SJCRH30 (cell line): Measurements from ENCODE around the gene BCAN. TPM values are rescaled to one million over a fixed set of nuclear protein-coding genes. Genes with fewer than 3 reads are reported as not detected.
A peak's percentile ranks its signal among the peaks of the same experiment; 100 is the strongest.
"Not testable (repeated sequence)": the region's sequence is repeated elsewhere in the genome, so short reads cannot be mapped to it uniquely, and the experiment has no call there.

Experiments used
- DNase-seq, 2 experiments: peaks; one replicate each; pipeline ENCODE4 v3.0.0-alpha.2; 2015 to 2020
- H3K27ac ChIP-seq: fragments of 250-450 bp; sonication (Bioruptor Pico); 2 replicates; pipeline ENCODE4 v1.5.1; 2020; ENCODE audit warnings: mild to moderate bottlenecking, moderate library complexity
- H3K27me3 ChIP-seq: fragments of 250-450 bp; sonication (Bioruptor Pico); 2 replicates; pipeline ENCODE4 v1.5.1; 2020; ENCODE audit warnings: mild to moderate bottlenecking, moderate library complexity
- H3K36me3 ChIP-seq: fragments of 250-450 bp; sonication (Bioruptor Pico); 2 replicates; pipeline ENCODE4 v1.5.1; 2020; ENCODE audit warnings: mild to moderate bottlenecking, moderate library complexity
- H3K4me1 ChIP-seq: fragments of 250-450 bp; sonication (Bioruptor Pico); 2 replicates; pipeline ENCODE4 v1.5.1; 2020; ENCODE audit warnings: mild to moderate bottlenecking, moderate library complexity
- H3K4me3 ChIP-seq: fragments of 250-450 bp; sonication (Bioruptor Pico); 2 replicates; pipeline ENCODE4 v1.5.1; 2020; ENCODE audit warnings: mild to moderate bottlenecking, moderate library complexity
- H3K9me3 ChIP-seq: fragments of 250-450 bp; sonication (Bioruptor Pico); replicated peaks from 2 replicates; pipeline ENCODE4 v1.5.1; 2020; ENCODE audit warnings: mild to moderate bottlenecking, moderate library complexity
- total RNA-seq: library from RNA; depleted of rRNA; stranded (reverse); fragments of >200 nt; shearing (Covaris generic); gene quantifications from 2 replicates; pipeline ENCODE4 v1.2.3, GENCODE V29; 2014

The BCAN gene
- total RNA-seq, 1 experiment from 2014 or later: not detected

GRCh38 chr1:156602557-156602993 lies 39.3 kb upstream of the BCAN start:
- Histone ChIP-seq H3K27ac (no peak overlapping the region), H3K27me3 (no peaks in the 10 kb centered on the region), H3K9me3 (no peaks in the 10 kb centered on the region), H3K36me3 (peaks cover 11% of the 10 kb centered on the region; the same call in 1 of the 2 replicates), H3K4me1 (no peaks in the 10 kb centered on the region; the same call in none of the 2 replicates), H3K4me3 (no peak overlapping the region)
- peak in 1 of 2 experiments; percentile 42 for DNase-seq

- DNase-seq, H3K27me3 ChIP-seq, H3K9me3 ChIP-seq, H3K4me3 ChIP-seq, H3K4me1 ChIP-seq, H3K36me3 ChIP-seq, H3K27ac ChIP-seq: not testable (repeated sequence)
These were observed 34.6 kb upstream of the BCAN start for GRCh38 chr1:156607344-156607743.

- Histone ChIP-seq H3K9me3 (no peaks in the 10 kb centered on the region), H3K4me1 (no peaks in the 10 kb centered on the region; the same call in none of the 2 replicates), H3K36me3 (no peaks in the 10 kb centered on the region), H3K27ac (no peak overlapping the region), H3K27me3 (no peaks in the 10 kb centered on the region), H3K4me3 (no peak overlapping the region)
- peak; percentile 47 to 78 for DNase-seq
These were observed 33.8 kb upstream of the BCAN start for GRCh38 chr1:156608036-156608674.

- Histone ChIP-seq H3K27ac (no peak overlapping the region), H3K9me3 (no peaks in the 10 kb centered on the region), H3K27me3 (no peaks in the 10 kb centered on the region), H3K4me1 (no peaks in the 10 kb centered on the region; the same call in 1 of the 2 replicates), H3K4me3 (no peak overlapping the region), H3K36me3 (no peaks in the 10 kb centered on the region)
- peak in 1 of 2 experiments; percentile 49 for DNase-seq
These were observed 32.9 kb upstream of the BCAN start for GRCh38 chr1:156608981-156609380.

- not testable (repeated sequence) for H3K4me3 ChIP-seq, H3K27me3 ChIP-seq, H3K36me3 ChIP-seq, DNase-seq, H3K27ac ChIP-seq, H3K9me3 ChIP-seq, H3K4me1 ChIP-seq
These were observed 31.8 kb upstream of the BCAN start for GRCh38 chr1:156610072-156610471.

- Histone ChIP-seq H3K4me1 (peaks cover 13% of the 10 kb centered on the region), H3K9me3 (no peaks in the 10 kb centered on the region), H3K27ac (no peak overlapping the region), H3K27me3 (no peaks in the 10 kb centered on the region), H3K36me3 (no peaks in the 10 kb centered on the region), H3K4me3 (no peak overlapping the region)
- no peak for DNase-seq
These were observed 29.3 kb upstream of the BCAN start for GRCh38 chr1:156612666-156613065.

DNA sequence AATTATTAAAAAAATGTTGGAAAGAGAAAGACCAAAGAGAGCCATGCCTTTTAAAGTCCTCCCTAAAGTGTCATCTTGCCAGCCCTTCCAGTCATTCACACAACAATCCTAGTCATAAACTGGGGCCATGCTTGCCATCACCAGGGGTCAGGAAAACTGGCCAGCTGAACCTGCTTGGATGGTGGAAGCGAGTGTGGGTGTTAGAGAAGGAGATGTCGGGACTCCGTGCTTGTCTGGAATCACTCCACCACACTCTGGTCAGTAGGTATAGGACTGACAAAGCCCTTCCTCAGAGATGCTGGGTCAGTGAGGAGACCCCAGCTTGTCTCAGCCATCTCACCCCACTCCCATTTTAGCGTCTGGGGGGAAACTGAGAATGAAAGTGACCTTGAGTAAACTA lies 26.0 kb upstream of the BCAN start:
- no peak overlapping the region for H3K4me3 ChIP-seq
- H3K36me3 ChIP-seq: no peaks in the 10 kb centered on the region
- no peaks in the 10 kb centered on the region for H3K27me3 ChIP-seq
- H3K4me1 ChIP-seq: peaks cover 21% of the 10 kb centered on the region
- no peak overlapping the region for H3K27ac ChIP-seq
- no peaks in the 10 kb centered on the region for H3K9me3 ChIP-seq
- no peak for DNase-seq

- Histone ChIP-seq H3K4me1 (peaks cover 21% of the 10 kb centered on the region), H3K36me3 (no peaks in the 10 kb centered on the region), H3K27me3 (no peaks in the 10 kb centered on the region), H3K27ac (no peak overlapping the region), H3K9me3 (no peaks in the 10 kb centered on the region), H3K4me3 (no peak overlapping the region)
- DNase-seq: peak; percentile 85 to 92
These were observed 25.5 kb upstream of the BCAN start for GRCh38 chr1:156616463-156616862.

GRCh38 chr1:156618853-156619581 lies 22.9 kb upstream of the BCAN start, which contains the start of gene HAPLN2:
TSS of gene HAPLN2 (plus strand) at chr1:156619415. CDS start at chr1:156623491, 4,076 bp downstream.
- Histone ChIP-seq H3K27me3 (no peaks in the 10 kb centered on the region), H3K27ac (no peak within 1 kb of the TSS; the same call in 1 of the 2 replicates), H3K4me1 (peaks cover 27% of the 10 kb centered on the region), H3K4me3 (no peak within 1 kb of the TSS), H3K9me3 (no peaks in the 10 kb centered on the region), H3K36me3 (no peaks in the 10 kb centered on the region)
- DNase-seq: peak; percentile 46 to 72

DNA sequence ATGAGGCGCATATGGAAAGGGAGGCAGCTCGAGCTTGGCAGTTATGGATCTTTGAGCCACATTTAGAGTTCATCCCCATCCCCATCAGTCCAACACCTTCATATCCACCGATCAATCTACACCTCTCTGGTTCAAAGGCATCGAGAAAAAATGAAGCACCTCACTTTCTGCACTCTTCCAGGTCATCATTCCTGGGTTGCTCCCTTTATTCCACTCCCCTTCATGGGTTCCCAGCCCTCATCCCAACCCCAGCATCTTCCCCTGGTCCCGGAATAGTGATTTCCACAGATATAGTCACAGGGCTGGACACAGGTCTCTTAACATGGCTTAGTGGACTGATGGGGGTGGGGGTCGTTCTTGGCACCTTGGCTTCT lies 22.3 kb upstream of the BCAN start:
- no peak for DNase-seq
- H3K27me3 ChIP-seq: no peaks in the 10 kb centered on the region
- no peaks in the 10 kb centered on the region for H3K9me3 ChIP-seq
- H3K27ac ChIP-seq: no peak overlapping the region; the same call in 1 of the 2 replicates
- no peak overlapping the region for H3K4me3 ChIP-seq
- H3K4me1 ChIP-seq: peaks cover 27% of the 10 kb centered on the region
- no peaks in the 10 kb centered on the region for H3K36me3 ChIP-seq

DNA sequence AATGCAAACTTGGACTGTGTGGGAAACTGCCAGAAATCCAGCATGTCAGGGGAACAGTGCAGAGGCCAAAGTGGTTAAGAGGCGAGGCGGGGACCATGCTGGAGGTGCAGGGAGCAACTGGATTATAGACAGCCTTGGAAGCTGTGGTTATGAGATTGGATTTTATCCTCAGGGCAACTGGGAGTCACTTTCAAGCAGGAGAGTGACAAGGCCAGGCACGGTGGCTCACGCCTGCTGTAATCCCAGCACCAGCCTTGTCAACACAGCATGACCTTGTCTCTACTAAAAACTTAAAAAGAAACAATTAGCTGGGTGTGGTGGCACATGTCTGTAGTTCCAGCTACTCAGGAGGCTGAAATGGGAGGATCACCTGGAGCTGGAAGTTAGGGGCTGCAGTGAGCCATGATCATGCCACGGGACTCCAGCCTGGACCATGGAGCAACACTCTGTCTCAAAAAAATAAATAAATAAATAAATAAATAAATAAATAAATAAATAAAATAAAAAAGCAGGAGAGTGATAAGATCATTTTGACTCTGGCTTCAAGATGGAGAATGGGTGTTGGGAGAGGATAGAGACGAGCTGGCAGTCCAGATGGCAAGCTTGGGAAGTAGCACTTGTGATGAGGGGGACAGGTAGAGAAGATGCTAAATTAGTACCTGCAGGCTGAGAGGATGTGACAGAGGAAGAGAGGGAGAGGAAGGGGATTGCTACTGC lies 19.2 kb upstream of the BCAN start:
- H3K4me3 ChIP-seq: no peak overlapping the region
- H3K36me3 ChIP-seq: no peaks in the 10 kb centered on the region
- H3K4me1 ChIP-seq: peaks cover 17% of the 10 kb centered on the region
- no peak overlapping the region for H3K27ac ChIP-seq
- H3K27me3 ChIP-seq: no peaks in the 10 kb centered on the region
- DNase-seq: peak; percentile 51 to 72
- no peaks in the 10 kb centered on the region for H3K9me3 ChIP-seq

- no peaks in the 10 kb centered on the region for H3K36me3 ChIP-seq
- H3K27ac ChIP-seq: no peak overlapping the region
- no peak overlapping the region for H3K4me3 ChIP-seq
- peaks cover 17% of the 10 kb centered on the region for H3K4me1 ChIP-seq
- DNase-seq: no peak
- no peaks in the 10 kb centered on the region for H3K9me3 ChIP-seq
- H3K27me3 ChIP-seq: no peaks in the 10 kb centered on the region
These were observed 17.7 kb upstream of the BCAN start for GRCh38 chr1:156623946-156624813.

DNA sequence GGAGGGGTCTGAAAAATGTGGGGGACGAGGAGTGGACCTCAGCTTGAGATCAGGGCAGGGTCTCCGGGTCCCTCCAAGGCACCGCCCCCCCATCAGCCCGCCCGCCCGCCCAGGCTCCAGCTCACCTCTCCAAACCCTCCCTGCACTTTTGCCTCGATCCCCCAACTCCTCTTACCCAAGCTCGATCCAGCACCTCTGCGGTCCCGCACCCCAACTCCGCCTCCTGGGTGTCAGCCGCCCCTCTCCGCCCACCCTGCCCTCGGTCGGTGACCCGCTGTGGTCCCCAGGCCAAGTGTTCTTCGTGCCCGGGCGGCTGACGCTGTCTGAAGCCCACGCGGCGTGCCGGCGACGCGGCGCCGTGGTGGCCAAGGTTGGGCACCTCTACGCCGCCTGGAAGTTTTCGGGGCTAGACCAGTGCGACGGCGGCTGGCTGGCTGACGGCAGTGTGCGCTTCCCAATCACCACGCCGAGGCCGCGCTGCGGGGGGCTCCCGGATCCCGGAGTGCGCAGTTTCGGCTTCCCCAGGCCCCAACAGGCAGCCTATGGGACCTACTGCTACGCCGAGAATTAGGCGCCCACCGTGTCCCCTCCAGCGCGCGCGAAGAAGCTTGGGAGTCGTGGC lies 17.0 kb upstream of the BCAN start:
- H3K36me3 ChIP-seq: no peaks in the 10 kb centered on the region
- peaks cover 10% of the 10 kb centered on the region for H3K4me1 ChIP-seq
- no peak for DNase-seq
- H3K27ac ChIP-seq: no peak overlapping the region
- no peaks in the 10 kb centered on the region for H3K27me3 ChIP-seq
- no peak overlapping the region for H3K4me3 ChIP-seq
- H3K9me3 ChIP-seq: no peaks in the 10 kb centered on the region
